Epithelial cell of proximal tubule (primary cell): Measurements from ENCODE around the gene MAP3K19. TPM values are rescaled to one million over a fixed set of nuclear protein-coding genes. Genes with fewer than 3 reads are reported as not detected.

ENCODE experiments used
- DNase-seq: peaks from one replicate; pipeline ENCODE4 v3.0.0-alpha.2; 2011; ENCODE audit warnings: low read depth
- H3K4me3 ChIP-seq: 2 replicates; pipeline ENCODE4 v1.5.1; 2011; ENCODE audit warnings: low read depth, mild to moderate bottlenecking, low read length
- total RNA-seq: library from RNA; depleted of rRNA; stranded (reverse); fragments of >200 nt; gene quantifications from 2 replicates; pipeline ENCODE4 v1.2.3, GENCODE V29; 2015
- TF ChIP-seq, protein P1 (sequence below): conservative IDR thresholded peaks from 2 replicates; pipeline ENCODE4 v1.5.1; 2012; ENCODE audit warnings: low read depth, mild to moderate bottlenecking, low read length

The MAP3K19 gene, protein sequence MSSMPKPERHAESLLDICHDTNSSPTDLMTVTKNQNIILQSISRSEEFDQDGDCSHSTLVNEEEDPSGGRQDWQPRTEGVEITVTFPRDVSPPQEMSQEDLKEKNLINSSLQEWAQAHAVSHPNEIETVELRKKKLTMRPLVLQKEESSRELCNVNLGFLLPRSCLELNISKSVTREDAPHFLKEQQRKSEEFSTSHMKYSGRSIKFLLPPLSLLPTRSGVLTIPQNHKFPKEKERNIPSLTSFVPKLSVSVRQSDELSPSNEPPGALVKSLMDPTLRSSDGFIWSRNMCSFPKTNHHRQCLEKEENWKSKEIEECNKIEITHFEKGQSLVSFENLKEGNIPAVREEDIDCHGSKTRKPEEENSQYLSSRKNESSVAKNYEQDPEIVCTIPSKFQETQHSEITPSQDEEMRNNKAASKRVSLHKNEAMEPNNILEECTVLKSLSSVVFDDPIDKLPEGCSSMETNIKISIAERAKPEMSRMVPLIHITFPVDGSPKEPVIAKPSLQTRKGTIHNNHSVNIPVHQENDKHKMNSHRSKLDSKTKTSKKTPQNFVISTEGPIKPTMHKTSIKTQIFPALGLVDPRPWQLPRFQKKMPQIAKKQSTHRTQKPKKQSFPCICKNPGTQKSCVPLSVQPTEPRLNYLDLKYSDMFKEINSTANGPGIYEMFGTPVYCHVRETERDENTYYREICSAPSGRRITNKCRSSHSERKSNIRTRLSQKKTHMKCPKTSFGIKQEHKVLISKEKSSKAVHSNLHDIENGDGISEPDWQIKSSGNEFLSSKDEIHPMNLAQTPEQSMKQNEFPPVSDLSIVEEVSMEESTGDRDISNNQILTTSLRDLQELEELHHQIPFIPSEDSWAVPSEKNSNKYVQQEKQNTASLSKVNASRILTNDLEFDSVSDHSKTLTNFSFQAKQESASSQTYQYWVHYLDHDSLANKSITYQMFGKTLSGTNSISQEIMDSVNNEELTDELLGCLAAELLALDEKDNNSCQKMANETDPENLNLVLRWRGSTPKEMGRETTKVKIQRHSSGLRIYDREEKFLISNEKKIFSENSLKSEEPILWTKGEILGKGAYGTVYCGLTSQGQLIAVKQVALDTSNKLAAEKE (N-terminal part only)
- total RNA-seq: not detected in 2 replicates

DNA sequence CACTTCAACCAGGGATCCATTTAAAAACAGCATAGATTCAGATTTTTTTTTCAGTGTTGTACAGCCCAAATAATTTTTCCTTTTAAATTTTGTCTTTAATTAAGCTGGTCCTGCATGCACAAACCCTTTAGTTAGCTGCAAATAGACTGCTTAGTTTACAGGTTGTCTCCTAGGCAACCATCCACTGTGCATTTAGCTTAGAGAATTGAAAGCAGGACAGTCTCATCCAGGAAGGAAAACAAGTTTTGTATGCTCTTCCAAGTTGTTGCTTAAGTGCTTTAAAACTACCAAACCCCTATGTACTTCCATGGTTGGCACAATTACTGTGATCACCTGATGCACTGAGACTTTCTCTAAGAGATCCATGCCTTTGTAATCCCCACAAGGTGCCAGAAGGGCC lies at the start of gene MAP3K19:
Gene MAP3K19, minus strand, starts transcription at position 148 of the 400 bp plus-strand sequence. CDS start 22,800 bp downstream, outside the sequence.
- no peak within 1 kb of the TSS for H3K4me3 ChIP-seq
- TF ChIP-seq, protein P1, sequence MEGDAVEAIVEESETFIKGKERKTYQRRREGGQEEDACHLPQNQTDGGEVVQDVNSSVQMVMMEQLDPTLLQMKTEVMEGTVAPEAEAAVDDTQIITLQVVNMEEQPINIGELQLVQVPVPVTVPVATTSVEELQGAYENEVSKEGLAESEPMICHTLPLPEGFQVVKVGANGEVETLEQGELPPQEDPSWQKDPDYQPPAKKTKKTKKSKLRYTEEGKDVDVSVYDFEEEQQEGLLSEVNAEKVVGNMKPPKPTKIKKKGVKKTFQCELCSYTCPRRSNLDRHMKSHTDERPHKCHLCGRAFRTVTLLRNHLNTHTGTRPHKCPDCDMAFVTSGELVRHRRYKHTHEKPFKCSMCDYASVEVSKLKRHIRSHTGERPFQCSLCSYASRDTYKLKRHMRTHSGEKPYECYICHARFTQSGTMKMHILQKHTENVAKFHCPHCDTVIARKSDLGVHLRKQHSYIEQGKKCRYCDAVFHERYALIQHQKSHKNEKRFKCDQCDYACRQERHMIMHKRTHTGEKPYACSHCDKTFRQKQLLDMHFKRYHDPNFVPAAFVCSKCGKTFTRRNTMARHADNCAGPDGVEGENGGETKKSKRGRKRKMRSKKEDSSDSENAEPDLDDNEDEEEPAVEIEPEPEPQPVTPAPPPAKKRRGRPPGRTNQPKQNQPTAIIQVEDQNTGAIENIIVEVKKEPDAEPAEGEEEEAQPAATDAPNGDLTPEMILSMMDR: no peak
- DNase-seq: no peak

DNA sequence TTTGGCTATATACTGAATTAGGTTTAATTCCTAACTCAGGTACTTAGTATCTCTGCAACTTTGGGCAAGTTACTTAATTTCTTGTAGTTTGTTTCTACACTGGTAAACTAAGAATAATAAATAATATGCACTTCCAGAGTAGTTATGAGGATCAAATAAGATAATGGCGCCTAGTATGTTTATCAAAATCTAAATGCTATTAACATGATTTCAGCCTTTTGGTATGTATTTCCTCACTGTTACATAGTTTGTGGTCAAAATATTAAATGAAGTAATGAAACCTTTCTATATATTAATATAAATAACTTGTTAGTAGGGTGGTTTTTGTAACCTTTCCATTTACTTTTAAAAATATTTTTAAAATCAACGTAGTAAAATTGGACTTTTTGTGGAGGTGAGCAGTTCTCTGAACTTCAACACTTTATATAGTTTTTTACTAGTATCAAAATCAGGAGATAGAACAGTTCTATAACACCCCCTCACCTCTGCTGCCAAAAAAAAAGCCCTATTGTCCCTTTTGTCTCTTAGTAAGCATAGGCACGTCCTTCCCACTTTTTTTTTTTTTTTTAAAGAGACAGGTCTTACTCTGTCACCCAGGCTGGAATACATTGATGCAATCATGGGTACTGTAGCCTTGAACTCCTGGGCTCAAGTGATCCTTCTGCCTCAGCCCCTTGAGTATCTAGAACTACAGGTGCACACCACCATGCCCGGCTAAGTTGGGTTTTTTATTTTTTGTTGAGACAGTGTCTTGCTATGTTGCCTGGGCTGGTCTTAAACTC lies 49.6 kb upstream of the MAP3K19 start:
- DNase-seq: no peak
- no peak overlapping the region for H3K4me3 ChIP-seq
- TF ChIP-seq, protein P1: no peak

DNA sequence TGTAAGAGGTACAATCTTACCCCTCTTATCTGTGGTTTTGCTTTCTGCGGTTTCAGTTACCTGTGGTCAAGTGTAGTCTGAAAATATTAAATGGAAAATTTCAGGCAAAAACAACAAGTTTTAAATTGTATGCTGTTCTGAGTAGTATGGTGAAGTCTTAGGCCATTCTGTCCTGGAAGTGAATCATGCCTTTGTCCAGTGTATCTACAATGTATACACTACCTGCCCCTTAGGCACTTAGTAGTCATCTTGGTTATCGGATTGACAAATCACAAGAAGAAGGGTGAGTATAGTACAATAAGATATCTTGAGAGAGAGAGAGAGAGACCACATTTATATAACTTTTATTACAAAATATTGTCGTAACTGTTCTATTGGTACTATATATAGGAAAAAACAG lies 48.3 kb upstream of the MAP3K19 start:
- TF ChIP-seq, protein P1: no peak
- no peak for DNase-seq
- no peak overlapping the region for H3K4me3 ChIP-seq

DNA sequence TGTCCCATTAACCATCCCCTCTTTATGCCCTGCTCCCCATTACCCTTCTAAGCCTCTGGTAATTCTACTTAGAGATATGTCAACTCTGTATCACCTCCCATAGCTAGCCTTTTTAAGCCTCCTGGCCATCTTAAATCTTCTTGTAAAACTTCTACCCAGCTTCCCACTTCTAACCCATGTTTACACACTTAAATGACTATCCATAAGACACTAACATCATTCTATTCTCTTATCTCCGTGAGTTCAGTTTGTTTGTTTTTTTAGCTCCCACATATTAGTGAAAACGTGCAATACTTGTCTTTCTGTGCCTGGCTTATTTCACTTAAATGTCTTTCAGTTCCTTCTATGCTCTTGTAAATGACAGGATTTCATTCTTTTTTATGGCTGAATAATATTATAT lies 47.3 kb upstream of the MAP3K19 start:
- no peak overlapping the region for H3K4me3 ChIP-seq
- TF ChIP-seq, protein P1: no peak
- DNase-seq: no peak

DNA sequence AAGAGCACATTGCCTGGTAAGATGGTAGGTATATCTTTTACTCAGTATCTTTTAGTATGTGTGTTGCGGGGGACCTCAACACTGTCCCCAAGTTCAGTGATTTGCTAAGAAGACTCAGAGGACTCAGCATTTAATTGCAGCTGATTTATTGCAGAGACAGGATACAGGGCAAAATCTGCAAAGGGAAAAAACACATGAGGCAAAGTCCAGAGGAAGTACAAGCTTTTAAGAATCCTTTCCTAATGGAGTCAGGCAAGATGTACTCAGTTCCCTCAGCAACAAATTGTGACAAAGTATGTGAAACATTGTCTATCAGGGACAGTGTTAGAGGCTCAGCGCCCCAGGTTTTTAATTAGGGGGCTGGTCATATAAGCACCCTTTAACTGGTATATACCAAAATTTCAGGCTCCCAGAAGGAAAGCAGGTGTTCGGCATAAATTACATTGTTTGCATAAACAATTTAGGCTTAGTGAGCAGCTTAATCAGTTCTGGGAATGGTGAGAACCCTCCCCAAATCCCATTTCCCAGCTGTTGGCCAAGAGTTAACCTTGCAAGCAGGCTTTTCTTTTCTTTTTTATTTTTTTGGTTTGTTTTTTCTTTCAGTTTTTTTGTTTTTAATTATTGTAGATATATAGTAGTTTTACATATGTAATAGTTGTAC lies 46.6 kb upstream of the MAP3K19 start:
- H3K4me3 ChIP-seq: no peak overlapping the region
- no peak for DNase-seq
- TF ChIP-seq, protein P1: no peak

DNA sequence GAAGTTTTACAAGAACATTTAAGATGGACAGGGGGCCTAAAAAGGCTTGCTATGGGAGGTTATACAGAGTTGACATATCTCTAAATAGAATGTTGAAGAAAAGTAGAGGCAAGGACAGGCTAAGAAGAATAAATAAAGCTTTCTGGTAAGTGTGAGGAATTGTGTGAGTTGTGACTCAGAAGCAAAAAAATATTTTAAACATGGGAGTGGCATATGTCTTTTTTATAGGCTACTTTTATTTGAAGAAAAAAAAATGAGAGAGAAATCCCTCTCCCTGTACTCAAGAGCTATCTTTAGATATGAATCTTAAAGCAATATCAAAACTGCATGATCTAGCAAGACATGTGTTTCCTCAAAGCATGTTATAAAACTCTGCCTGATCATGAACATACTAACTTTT lies 45.9 kb upstream of the MAP3K19 start:
- no peak overlapping the region for H3K4me3 ChIP-seq
- no peak for DNase-seq
- TF ChIP-seq, protein P1: no peak
